ENCODE results near the gene ORC6. TPM values are rescaled to one million over a fixed set of nuclear protein-coding genes. Genes with fewer than 3 reads are reported as not detected.

The ORC6 gene, protein sequence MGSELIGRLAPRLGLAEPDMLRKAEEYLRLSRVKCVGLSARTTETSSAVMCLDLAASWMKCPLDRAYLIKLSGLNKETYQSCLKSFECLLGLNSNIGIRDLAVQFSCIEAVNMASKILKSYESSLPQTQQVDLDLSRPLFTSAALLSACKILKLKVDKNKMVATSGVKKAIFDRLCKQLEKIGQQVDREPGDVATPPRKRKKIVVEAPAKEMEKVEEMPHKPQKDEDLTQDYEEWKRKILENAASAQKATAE
- 1.3 TPM for total RNA-seq
- long read RNA-seq, partial matches to known transcripts = 0 of 1 reads
- long read RNA-seq, other reads (novel, unspliced or antisense) = 0 of 1 reads

DNA sequence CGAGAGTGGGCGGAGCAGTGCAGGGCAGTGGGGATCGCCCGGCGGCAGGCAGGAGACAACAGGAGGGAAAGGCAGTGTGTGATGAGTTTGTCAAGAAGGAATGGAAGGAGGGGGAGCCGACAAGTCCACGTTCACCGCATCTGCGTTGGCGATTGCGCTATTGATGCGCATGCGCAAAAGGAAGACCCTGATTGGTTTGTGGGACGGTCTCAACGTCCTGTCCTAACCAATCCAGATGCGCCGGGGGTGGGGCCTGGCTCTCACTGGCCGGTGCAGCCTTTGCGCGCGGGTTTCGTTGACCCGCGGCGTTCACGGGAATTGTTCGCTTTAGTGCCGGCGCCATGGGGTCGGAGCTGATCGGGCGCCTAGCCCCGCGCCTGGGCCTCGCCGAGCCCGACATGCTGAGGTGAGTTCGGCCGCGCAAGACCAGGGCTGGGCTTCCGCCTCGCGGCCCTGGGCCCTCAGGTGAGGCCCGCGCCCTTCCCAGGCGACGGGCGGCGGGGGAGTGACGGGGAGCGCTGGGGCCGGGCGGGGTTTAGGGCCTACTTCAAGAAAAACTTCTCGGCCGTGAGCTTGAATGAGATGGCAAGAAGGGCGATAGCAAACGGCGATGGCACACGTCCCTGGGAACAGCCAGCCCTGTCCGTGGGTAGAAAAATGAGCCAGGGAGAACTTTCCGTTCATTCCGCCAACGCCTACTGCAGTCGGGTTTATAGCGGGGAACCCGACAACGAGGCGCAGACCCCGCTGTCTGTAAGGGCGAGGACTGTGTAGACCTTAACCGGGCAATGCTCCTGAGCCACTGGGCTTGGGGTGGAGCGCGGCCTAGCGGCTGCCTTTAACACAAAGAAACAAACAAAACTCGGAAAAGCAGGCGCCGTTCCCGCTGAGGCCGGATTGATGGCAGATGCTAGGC is at the start of gene ORC6:
TSS of gene ORC6 (plus strand) at position 295 of the 916 bp plus-strand sequence. CDS start at position 342, 47 bp downstream.
- Histone ChIP-seq H3K36me3 (no peaks in the 10 kb centered on the region), H3K4me3 (peak within 1 kb of the TSS; percentile 97), H3K27ac (peak within 1 kb of the TSS; percentile 88), H3K4me1 (peaks cover 37% of the 10 kb centered on the region), H3K9me3 (no peaks in the 10 kb centered on the region), H3K27me3 (ENCODE audit: low read depth) (no peaks in the 10 kb centered on the region)
- TF ChIP-seq CTCF (IDR thresholded peaks at IDR 0.05) = no peak
- ATAC-seq = peak; percentile 94 to 95
- intact Hi-C loops (cut with DNase I) = no loop called here
- DNase-seq = peak; percentile 99

DNA sequence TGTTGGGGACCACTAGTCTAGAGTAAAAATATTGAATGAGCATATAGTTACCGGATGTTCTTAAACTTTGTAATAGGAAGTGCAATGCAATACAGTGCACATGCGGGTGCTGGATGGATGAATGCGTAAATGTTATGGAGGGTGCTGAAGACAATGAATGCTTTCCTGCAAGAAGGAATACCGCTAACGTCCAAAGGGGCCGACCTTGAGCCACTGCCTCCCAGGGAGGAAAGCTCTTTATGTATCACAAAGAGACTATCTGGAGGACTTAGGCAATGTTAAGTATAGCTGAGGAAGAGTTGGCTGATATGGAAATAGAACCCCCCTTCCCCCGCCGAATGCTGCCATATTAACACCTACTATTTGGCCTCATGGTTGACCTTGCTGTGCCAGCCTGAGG is 40.8 kb upstream of the ORC6 start:
- Histone ChIP-seq H3K36me3 (no peaks in the 10 kb centered on the region), H3K27me3 (ENCODE audit: low read depth) (no peaks in the 10 kb centered on the region), H3K27ac (no peak overlapping the region), H3K9me3 (no peaks in the 10 kb centered on the region), H3K4me1 (no peaks in the 10 kb centered on the region), H3K4me3 (no peak overlapping the region)
- TF ChIP-seq CTCF (IDR thresholded peaks at IDR 0.05) = no peak
- DNase-seq = no peak
- intact Hi-C loops (cut with DNase I) = no loop called here
- ATAC-seq = no peak

GRCh38 chr16:46649588-46650253 is 39.7 kb upstream of the ORC6 start:
- TF ChIP-seq CTCF (IDR thresholded peaks at IDR 0.05) = no peak
- no peak for DNase-seq
- no peak overlapping the region for H3K27ac ChIP-seq
- H3K4me3 ChIP-seq = no peak overlapping the region
- intact Hi-C loops (cut with DNase I) = no loop called here
- no peaks in the 10 kb centered on the region for H3K4me1 ChIP-seq
- no peaks in the 10 kb centered on the region for H3K9me3 ChIP-seq
- no peaks in the 10 kb centered on the region for H3K27me3 ChIP-seq (ENCODE audit: low read depth)
- peak; percentile 23 to 54 for ATAC-seq
- H3K36me3 ChIP-seq = no peaks in the 10 kb centered on the region

GRCh38 chr16:46650254-46650623 is 39.2 kb upstream of the ORC6 start:
- H3K36me3 ChIP-seq = no peaks in the 10 kb centered on the region
- H3K27me3 ChIP-seq (ENCODE audit: low read depth) = no peaks in the 10 kb centered on the region
- H3K9me3 ChIP-seq = no peaks in the 10 kb centered on the region
- intact Hi-C loops (cut with DNase I) = no loop called here
- no peak for TF ChIP-seq CTCF (IDR thresholded peaks at IDR 0.05)
- H3K27ac ChIP-seq = no peak overlapping the region
- ATAC-seq = peak in 1 of 2 donors; percentile 26
- H3K4me3 ChIP-seq = no peak overlapping the region
- DNase-seq = no peak
- no peaks in the 10 kb centered on the region for H3K4me1 ChIP-seq

GRCh38 chr16:46651305-46651704 is 38.2 kb upstream of the ORC6 start:
- DNase-seq = no peak
- Histone ChIP-seq H3K27me3 (ENCODE audit: low read depth) (no peaks in the 10 kb centered on the region), H3K4me1 (no peaks in the 10 kb centered on the region), H3K9me3 (no peaks in the 10 kb centered on the region), H3K4me3 (no peak overlapping the region), H3K27ac (no peak overlapping the region), H3K36me3 (no peaks in the 10 kb centered on the region)
- no peak for TF ChIP-seq CTCF (IDR thresholded peaks at IDR 0.05)
- intact Hi-C loops (cut with DNase I) = no loop called here
- ATAC-seq = no peak

Data from lower lobe of right lung (tissue), 2 donors.